ENCODE measurements around the gene HAPSTR1.

HAPSTR1 gene

DNA sequence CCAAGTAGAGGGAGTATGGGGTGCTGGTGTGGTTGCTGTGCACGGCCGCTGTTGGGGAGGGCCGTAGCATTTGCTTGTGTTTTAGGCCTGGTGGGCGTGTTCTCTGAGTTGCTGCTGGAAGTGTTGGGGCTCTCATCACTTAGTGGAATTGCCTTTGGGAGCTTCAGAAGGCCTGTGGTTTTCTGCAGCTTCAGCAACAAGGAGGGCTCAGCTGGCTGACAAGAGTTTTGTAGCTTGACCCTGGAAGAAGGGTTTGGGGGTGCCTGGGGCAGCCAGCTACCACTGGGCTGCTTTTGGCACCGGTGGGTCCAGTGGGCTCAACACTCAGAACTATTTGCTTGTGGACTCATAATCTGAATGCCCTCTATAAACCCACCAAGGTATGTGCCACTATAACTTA lies 30.9 kb downstream of the HAPSTR1 start:
- Histone ChIP-seq H3K27me3 (ENCODE audit: insufficient read depth, poor library complexity, severe bottlenecking) (no peaks in the 10 kb centered on the region), H3K27ac (replicated peaks) (no peak overlapping the region), H3K4me3 (replicated peaks; ENCODE audit: insufficient read depth, low read length) (no peak overlapping the region)
- DNase-seq (ENCODE audit: low read depth in 1 of 2, low spot score in 1 of 2): no peak
- TF ChIP-seq, protein P1, sequence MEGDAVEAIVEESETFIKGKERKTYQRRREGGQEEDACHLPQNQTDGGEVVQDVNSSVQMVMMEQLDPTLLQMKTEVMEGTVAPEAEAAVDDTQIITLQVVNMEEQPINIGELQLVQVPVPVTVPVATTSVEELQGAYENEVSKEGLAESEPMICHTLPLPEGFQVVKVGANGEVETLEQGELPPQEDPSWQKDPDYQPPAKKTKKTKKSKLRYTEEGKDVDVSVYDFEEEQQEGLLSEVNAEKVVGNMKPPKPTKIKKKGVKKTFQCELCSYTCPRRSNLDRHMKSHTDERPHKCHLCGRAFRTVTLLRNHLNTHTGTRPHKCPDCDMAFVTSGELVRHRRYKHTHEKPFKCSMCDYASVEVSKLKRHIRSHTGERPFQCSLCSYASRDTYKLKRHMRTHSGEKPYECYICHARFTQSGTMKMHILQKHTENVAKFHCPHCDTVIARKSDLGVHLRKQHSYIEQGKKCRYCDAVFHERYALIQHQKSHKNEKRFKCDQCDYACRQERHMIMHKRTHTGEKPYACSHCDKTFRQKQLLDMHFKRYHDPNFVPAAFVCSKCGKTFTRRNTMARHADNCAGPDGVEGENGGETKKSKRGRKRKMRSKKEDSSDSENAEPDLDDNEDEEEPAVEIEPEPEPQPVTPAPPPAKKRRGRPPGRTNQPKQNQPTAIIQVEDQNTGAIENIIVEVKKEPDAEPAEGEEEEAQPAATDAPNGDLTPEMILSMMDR (IDR thresholded peaks at IDR 0.05; ENCODE audit: insufficient read depth, low read length): no peak
- no peak for TF ChIP-seq SPI1 (IDR thresholded peaks at IDR 0.05; ENCODE audit: borderline replicate concordance, low read depth)
- no peak for TF ChIP-seq POLR2AphosphoS5 (IDR thresholded peaks at IDR 0.05; ENCODE audit: low read depth)
- TF ChIP-seq REST (IDR thresholded peaks at IDR 0.05; ENCODE audit: insufficient replicate concordance, low read depth): no peak
- no peak for TF ChIP-seq GABPA (IDR thresholded peaks at IDR 0.05; ENCODE audit: low read depth)

GRCh38 chr16:9122969-9123368 lies 31.5 kb downstream of the HAPSTR1 start:
- TF ChIP-seq REST (IDR thresholded peaks at IDR 0.05; ENCODE audit: insufficient replicate concordance, low read depth): no peak
- no peak for TF ChIP-seq GABPA (IDR thresholded peaks at IDR 0.05; ENCODE audit: low read depth)
- TF ChIP-seq, protein P1 (IDR thresholded peaks at IDR 0.05; ENCODE audit: insufficient read depth, low read length): no peak
- no peak for TF ChIP-seq SPI1 (IDR thresholded peaks at IDR 0.05; ENCODE audit: borderline replicate concordance, low read depth)
- no peak for TF ChIP-seq POLR2AphosphoS5 (IDR thresholded peaks at IDR 0.05; ENCODE audit: low read depth)
- DNase-seq (ENCODE audit: low read depth in 1 of 2, low spot score in 1 of 2): no peak
- H3K27ac ChIP-seq (replicated peaks): no peak overlapping the region
- H3K27me3 ChIP-seq (ENCODE audit: insufficient read depth, poor library complexity, severe bottlenecking): no peaks in the 10 kb centered on the region
- no peak overlapping the region for H3K4me3 ChIP-seq (replicated peaks; ENCODE audit: insufficient read depth, low read length)

GRCh38 chr16:9123401-9123800 lies 32.0 kb downstream of the HAPSTR1 start:
- TF ChIP-seq, protein P1 (IDR thresholded peaks at IDR 0.05; ENCODE audit: insufficient read depth, low read length): no peak
- H3K4me3 ChIP-seq (replicated peaks; ENCODE audit: insufficient read depth, low read length): no peak overlapping the region
- H3K27ac ChIP-seq (replicated peaks): no peak overlapping the region
- no peaks in the 10 kb centered on the region for H3K27me3 ChIP-seq (ENCODE audit: insufficient read depth, poor library complexity, severe bottlenecking)
- DNase-seq (ENCODE audit: low read depth in 1 of 2, low spot score in 1 of 2): no peak

DNA sequence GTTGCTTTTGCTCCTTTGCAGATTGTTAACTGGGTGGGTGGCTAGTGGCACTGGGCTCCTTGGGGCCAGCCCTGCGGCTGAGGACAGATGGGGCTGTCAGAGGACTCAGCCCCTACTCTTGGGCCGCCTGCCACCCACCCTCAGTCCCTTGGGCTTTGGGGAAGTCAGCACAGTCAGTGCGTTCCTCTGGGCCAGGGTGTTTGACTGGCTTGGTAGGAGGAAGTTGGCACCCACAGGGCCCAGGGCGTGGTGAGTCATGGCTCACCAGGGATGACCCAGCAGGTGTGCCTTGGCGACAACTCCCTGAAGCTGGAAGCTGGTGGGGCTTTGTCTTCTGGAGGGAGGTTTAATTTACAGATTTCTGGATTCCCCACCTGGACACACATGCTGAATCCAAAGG lies 32.4 kb downstream of the HAPSTR1 start:
- TF ChIP-seq SPI1 (IDR thresholded peaks at IDR 0.05; ENCODE audit: borderline replicate concordance, low read depth) (peak; percentile 81), GABPA (IDR thresholded peaks at IDR 0.05; ENCODE audit: low read depth) (no peak), POLR2AphosphoS5 (IDR thresholded peaks at IDR 0.05; ENCODE audit: low read depth) (no peak)
- TF ChIP-seq, protein P1 (IDR thresholded peaks at IDR 0.05; ENCODE audit: insufficient read depth, low read length): no peak
- DNase-seq (ENCODE audit: low read depth in 1 of 2, low spot score in 1 of 2): peak in 1 of 2 experiments; percentile 89
- H3K27me3 ChIP-seq (ENCODE audit: insufficient read depth, poor library complexity, severe bottlenecking): no peaks in the 10 kb centered on the region
- no peak overlapping the region for H3K27ac ChIP-seq (replicated peaks)
- no peak overlapping the region for H3K4me3 ChIP-seq (replicated peaks; ENCODE audit: insufficient read depth, low read length)

Data from HL-60 (cell line).